Measurements from ENCODE around the gene TTC1.

GRCh38 chr5:160096178-160096577 is 87.2 kb downstream of the TTC1 start:
- no peak for TF ChIP-seq POLR2A (IDR thresholded peaks at IDR 0.05)
- TF ChIP-seq CTCF (IDR thresholded peaks at IDR 0.05), result no peak
- no peak for TF ChIP-seq EP300 (IDR thresholded peaks at IDR 0.05)
- no peak for TF ChIP-seq POLR2AphosphoS5 (IDR thresholded peaks at IDR 0.05)
